Stimulated activated CD8-positive, alpha-beta memory T cell treated with anti-CD3 and anti-CD28 coated beads, Interleukin-15, amount 100 ng/mL, for 1 hour (primary cell): ENCODE results near the gene SCAMP4.

Source experiments
- DNase-seq: peaks from one replicate; pipeline ENCODE4 v3.0.0-alpha.2; 2020; ENCODE audit warnings: low read depth

The SCAMP4 gene

GRCh38 chr19:1957562-1958248 is 52.5 kb downstream of the SCAMP4 start:
- DNase-seq = no peak

DNA sequence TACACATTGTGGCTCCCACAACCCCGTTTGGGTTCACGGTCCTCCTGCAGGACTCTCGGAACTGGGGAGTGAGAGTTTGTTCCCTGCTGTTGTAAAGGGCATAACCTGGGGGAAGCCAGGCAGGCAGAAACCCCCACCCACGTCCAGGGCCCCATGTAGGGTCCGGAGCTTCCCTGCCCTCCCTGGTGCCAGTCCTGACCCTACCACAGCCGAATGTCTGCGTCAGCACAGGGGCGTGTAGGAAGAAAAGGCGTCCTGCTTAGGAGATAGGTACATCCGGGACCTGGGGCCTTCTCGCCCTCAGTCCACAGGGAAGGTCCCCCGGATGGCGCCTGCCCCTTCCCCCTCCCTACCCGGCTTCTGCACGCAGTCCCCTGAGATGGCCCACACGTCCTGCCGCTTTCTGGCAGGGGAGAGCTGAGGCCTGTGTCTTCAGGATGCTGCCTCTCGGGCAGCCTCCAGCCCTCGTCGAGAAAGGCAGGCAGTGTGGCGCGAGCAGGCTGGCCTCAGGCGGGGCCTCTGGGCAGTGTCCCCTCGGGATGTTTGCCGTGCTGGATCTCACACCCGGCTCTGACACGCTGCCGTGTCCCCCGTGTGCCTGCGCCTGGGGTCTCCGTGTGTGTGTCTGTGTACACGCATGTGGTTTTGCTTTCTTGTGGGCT is 54.9 kb downstream of the SCAMP4 start:
- no peak for DNase-seq

GRCh38 chr19:1961000-1961883 is 56.0 kb downstream of the SCAMP4 start:
- no peak for DNase-seq

DNA sequence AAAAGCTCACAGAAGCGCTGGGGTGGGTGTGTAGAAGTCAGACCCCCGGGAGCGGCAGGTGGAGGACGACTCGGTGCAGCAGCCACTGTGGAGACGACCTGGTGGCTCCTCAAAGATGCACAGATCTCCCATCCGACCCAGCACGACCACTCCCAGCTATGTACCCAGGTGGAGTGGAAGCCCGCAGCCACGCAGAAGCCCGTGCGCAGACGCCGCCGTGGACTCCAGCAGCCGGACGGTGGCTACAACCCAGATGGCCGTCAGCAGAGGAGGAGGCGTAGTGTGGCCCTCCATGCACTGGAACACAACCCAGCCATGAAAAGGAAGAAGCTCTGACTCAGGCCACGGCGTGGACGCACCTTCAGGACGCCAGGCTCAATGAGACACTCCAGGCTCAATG is 57.5 kb downstream of the SCAMP4 start:
- DNase-seq = no peak

DNA sequence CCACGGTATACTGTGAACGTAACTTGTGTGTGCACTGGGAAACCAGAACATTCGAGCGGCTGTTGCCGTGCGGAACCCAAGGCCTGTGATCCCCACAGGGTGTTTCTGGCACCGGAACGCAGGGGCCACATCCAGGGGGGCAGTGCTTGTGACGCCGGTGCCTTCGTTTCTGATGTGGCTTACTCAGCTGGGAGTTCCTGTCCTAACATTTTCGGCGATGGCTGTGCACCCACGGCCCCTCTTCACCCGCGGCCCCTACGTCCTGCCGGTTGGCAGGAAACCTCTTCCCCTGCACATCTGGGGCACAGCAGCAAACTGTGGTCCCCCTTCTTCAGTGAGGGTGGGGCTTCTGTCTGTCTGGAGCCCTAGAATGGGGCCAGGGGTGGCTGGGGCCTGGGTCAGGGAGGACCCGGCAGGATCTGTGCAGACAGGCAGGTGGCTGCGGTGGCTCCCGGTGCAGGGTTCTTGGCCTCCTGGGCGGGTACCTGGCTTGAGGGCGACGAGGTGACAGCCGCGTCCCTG is 61.9 kb downstream of the SCAMP4 start:
- DNase-seq = no peak

DNA sequence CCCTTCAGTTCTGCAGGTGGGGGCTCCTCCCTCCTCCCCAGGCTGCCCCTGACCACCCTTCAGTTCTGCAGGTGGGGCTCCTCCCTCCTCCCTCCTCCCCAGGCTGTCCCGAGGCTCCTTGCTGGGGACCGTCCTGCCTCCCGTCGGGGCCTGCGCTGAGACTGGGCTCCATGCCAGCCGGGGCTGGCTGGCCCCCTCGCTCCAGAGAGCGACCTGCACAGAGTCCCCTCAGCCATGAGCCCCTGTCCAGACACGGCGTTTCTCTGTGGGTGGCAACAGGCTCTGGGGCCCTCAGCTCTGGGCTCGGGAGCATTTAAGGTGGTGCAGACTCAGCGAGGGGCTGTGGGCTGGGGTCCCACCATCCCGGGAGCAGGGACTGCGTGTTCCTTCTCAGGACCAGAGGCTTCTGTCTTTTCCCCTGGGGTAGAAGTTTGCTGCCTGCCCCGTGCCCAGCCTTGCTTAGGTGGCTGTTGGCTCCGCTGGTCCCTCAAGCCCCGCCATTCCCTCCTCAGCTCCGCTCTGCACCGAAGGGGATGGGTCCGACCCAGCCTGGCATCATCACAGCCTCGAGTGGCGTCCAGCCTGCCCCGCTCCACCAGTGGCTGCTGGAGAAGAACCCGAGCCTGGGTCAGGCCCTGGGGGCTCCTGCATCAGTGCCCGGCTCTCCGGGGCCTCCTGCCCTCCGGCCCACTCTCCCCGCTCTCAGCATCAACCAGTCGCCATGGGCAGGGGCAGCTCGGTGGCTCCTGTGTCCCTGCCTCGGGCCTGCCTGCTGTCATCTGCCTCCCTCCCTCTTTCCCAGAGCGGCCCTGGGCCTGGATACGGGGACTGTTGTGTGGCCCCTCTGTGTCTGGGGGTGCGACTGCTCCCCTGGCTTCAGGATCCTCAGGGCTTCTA is 63.3 kb downstream of the SCAMP4 start:
- no peak for DNase-seq

GRCh38 chr19:1969176-1970002 is 64.2 kb downstream of the SCAMP4 start:
- no peak for DNase-seq

- DNase-seq = no peak
Measured at GRCh38 chr19:1970003-1970805, 65.0 kb downstream of the SCAMP4 start.

DNA sequence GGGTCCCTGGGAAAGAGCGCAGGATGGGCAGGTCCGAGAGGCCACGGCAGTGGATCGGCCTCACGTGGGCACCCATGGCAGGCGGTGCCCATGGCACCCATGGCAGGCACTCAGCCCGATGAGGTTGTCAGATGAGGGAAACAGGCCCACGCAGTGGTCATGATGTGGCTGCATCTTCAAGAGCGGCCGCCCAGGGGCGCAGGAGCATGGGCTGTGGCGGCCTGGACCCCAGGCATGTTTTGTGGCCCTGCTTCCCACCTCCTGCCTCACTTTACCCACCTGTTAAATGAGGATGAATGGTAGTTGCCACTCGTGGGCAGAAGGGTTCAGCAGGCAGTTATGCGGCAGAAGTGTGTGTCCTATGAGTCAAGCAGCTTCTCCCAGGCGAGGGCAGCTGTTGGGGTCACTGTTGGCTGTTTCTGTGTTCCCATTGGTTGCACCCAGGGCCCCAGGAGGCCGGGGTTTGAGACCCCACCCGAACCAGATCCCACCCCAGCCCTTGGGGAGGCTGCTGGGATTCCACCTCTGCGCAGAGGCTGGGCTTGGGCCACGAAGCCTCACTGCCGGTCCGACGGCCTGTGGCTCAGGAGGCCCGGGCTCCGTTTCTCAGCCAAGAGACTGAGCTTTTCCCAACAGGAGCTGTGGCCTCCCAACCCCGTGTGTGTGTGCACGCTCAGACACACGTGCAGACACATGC is 65.8 kb downstream of the SCAMP4 start:
- no peak for DNase-seq

GRCh38 chr19:1974381-1975161 is 69.4 kb downstream of the SCAMP4 start:
- no peak for DNase-seq

GRCh38 chr19:1975162-1975480 is 69.9 kb downstream of the SCAMP4 start:
- DNase-seq = no peak
